Kidney (tissue), 22 donors: ENCODE measurements around the gene GRIN3A. TPM values are rescaled to one million over a fixed set of nuclear protein-coding genes. Genes with fewer than 3 reads are reported as not detected.

Experiments
- DNase-seq, 5 donors: peaks; one replicate each; pipeline ENCODE4 v3.0.0-alpha.2; 2013 to 2020
- FAIRE-seq: peaks from 2 replicates; lab custom pipeline; 2012; peaks lifted over from hg19 to GRCh38; lab: Jason Lieb, UNC
- H3K27ac ChIP-seq, 2 donors: one replicate each; pipeline ENCODE4 v1.7.0; 2013; ENCODE audit warnings: low read depth in 2 of 2, low read length in 2 of 2, inconsistent platforms in 1 of 2
- H3K27me3 ChIP-seq: one replicate; pipeline ENCODE4 v1.7.1; 2013; ENCODE audit warnings: low read length, inconsistent platforms; ENCODE audit not compliant: control insufficient read depth, insufficient read depth
- H3K36me3 ChIP-seq, 3 donors: one replicate each; pipeline versions ENCODE4 v1.7.0 to v1.7.1; 2013; ENCODE audit warnings: low read length in 3 of 3, control low read depth in 1 of 3, inconsistent platforms in 1 of 3; ENCODE audit not compliant: insufficient read depth in 3 of 3, control insufficient read depth in 2 of 3
- H3K4me1 ChIP-seq, 3 donors: one replicate each; pipeline versions ENCODE4 v1.7.0 to v1.7.1; 2013; ENCODE audit warnings: low read length in 3 of 3, inconsistent platforms in 1 of 3, low read depth in 1 of 3; ENCODE audit not compliant: control insufficient read depth in 2 of 3, insufficient read depth in 2 of 3
- H3K4me3 ChIP-seq, 3 donors: one replicate each; pipeline versions ENCODE4 v1.7.0 to v1.8.1; 2013; ENCODE audit warnings: low read length in 3 of 3, control low read depth in 1 of 3, inconsistent platforms in 1 of 3
- H3K9ac ChIP-seq, 3 donors: one replicate each; pipeline versions ENCODE4 v1.7.0 to v1.7.1; 2013; ENCODE audit warnings: low read length in 3 of 3, control low read depth in 1 of 3, inconsistent platforms in 1 of 3
- H3K9me3 ChIP-seq, 3 donors: one replicate each; pipeline versions ENCODE4 v1.7.0 to v1.7.1; 2013; ENCODE audit warnings: low read length in 3 of 3, control low read depth in 1 of 3, inconsistent platforms in 1 of 3; ENCODE audit not compliant: control insufficient read depth in 2 of 3, insufficient read depth in 1 of 3
- intact Hi-C: fragments of 100-400 bp; cut with DNase I; formaldehyde crosslinking; loops from one replicate; pipeline ENCODE4 v1.11.1; 2022
- long read RNA-seq, 10 donors: library from polyadenylated mRNA in 1 of 10; unstranded in 1 of 10; transcript quantifications; one replicate each; pipeline ENCODE4 v2.0.0 and lab custom pipeline, GENCODE V29; 2021 to 2026
- polyA plus RNA-seq: library from polyadenylated mRNA; stranded (reverse); fragments of 350-450 nt; fragmentation: Illumina TruSeq; extraction: RNeasy Lipid Tissue Mini Kit (QIAGEN cat#74804); gene quantifications from one replicate; pipeline ENCODE4 v1.2.3, GENCODE V29; 2014; ENCODE audit warnings: low read depth, low replicate concordance; ENCODE audit not compliant: insufficient read depth
- total RNA-seq: library from RNA; stranded (reverse); fragmentation: NEBNext Ultra II Directional; extraction: Animal tissue kit (Norgen Biotek cat#: 25700); gene quantifications from one replicate; pipeline ENCODE4 v1.2.1, GENCODE V29; 2021
- TF ChIP-seq, protein P1 (sequence below): IDR thresholded peaks from 3 replicates; pipeline ENCODE4 v1.5.1; 2012; ENCODE audit warnings: mild to moderate bottlenecking, moderate library complexity, borderline replicate concordance; ENCODE audit not compliant: insufficient read depth; ENCODE audit errors: extremely low read depth
- donor health status: control.
- donor health status: control.
- donor health status: control.
- donor health status: control.
- donor health status: control.
- donor health status: DM: yes; HTN: yes; CAD: no.
- donor health status: Normal renal cell carcinoma (clear cell type).

The GRIN3A gene
- total RNA-seq (0.03 TPM), polyA plus RNA-seq (0.06 TPM)
- long read RNA-seq, donor 1, result 0 reads
- long read RNA-seq, donor 2, result 0 reads
- long read RNA-seq, donor 3, result 0 reads
- long read RNA-seq, donor 4, result 0 reads
- long read RNA-seq, donor 5, result 0 reads
- long read RNA-seq, donor 6, result 0 reads
- long read RNA-seq, donor 7, result 0 reads
- long read RNA-seq, donor 8, result 0 reads
- long read RNA-seq, donor 9, result 0 reads
- long read RNA-seq, donor 10, full-length matches to known transcripts, result 1 of 1 reads
- long read RNA-seq, donor 10, partial matches to known transcripts, result 0 of 1 reads
- long read RNA-seq, donor 10, other reads (novel, unspliced or antisense), result 0 of 1 reads

GRCh38 chr9:101738566-101739183 is at the start of gene GRIN3A:
TSS of gene GRIN3A (minus strand) at chr9:101738647. CDS start at chr9:101737979, 668 bp downstream.
- FAIRE-seq (no peak), DNase-seq (peak in 4 of 5 donors; percentile 24 to 67 (median 44))
- Histone ChIP-seq H3K27me3 (peaks cover 5% of the 10 kb centered on the region), H3K9ac (no peak within 1 kb of the TSS), H3K4me1 (peaks cover 0 to 3% (median 0%) of the 10 kb centered on the region in 3 donors), H3K27ac (no peak within 1 kb of the TSS), H3K9me3 (no peaks in the 10 kb centered on the region), H3K36me3 (no peaks in the 10 kb centered on the region), H3K4me3 (peak within 1 kb of the TSS in 2 of 3 donors; percentile 12 to 43)
- TF ChIP-seq, protein P1, sequence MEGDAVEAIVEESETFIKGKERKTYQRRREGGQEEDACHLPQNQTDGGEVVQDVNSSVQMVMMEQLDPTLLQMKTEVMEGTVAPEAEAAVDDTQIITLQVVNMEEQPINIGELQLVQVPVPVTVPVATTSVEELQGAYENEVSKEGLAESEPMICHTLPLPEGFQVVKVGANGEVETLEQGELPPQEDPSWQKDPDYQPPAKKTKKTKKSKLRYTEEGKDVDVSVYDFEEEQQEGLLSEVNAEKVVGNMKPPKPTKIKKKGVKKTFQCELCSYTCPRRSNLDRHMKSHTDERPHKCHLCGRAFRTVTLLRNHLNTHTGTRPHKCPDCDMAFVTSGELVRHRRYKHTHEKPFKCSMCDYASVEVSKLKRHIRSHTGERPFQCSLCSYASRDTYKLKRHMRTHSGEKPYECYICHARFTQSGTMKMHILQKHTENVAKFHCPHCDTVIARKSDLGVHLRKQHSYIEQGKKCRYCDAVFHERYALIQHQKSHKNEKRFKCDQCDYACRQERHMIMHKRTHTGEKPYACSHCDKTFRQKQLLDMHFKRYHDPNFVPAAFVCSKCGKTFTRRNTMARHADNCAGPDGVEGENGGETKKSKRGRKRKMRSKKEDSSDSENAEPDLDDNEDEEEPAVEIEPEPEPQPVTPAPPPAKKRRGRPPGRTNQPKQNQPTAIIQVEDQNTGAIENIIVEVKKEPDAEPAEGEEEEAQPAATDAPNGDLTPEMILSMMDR, result peak; percentile 1
- intact Hi-C loops, result no loop called here

DNA sequence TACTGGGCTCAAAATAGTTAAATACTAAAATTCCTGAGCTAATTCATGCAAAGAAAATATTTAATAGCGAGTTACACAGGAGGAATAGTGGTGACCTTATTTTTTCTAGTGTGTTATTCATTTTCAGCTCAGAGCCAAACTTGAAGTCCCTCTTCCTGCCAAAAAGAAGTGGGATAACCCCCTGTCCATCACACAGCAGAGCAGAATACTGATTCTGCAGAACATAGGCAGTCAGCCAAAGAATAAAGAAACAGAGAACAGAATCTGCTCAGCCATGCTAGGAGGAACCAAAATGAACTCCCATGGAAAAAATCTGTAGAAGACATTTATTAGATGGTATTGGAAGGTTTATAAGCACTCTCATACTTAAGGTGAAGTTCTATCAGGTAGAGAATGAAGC is 49.4 kb upstream of the GRIN3A start:
- no peaks in the 10 kb centered on the region for H3K36me3 ChIP-seq
- intact Hi-C loops, result no loop called here
- H3K9me3 ChIP-seq, result no peaks in the 10 kb centered on the region
- no peaks in the 10 kb centered on the region for H3K4me1 ChIP-seq
- no peak overlapping the region for H3K9ac ChIP-seq
- DNase-seq (peak in 2 of 5 donors; percentile 1), FAIRE-seq (no peak)
- no peak overlapping the region for H3K4me3 ChIP-seq
- H3K27ac ChIP-seq, result no peak overlapping the region
- no peaks in the 10 kb centered on the region for H3K27me3 ChIP-seq
- TF ChIP-seq, protein P1, result no peak

GRCh38 chr9:101778332-101778731 is 39.9 kb upstream of the GRIN3A start:
- H3K36me3 ChIP-seq, result no peaks in the 10 kb centered on the region
- no peaks in the 10 kb centered on the region for H3K4me1 ChIP-seq
- H3K9ac ChIP-seq, result no peak overlapping the region
- TF ChIP-seq, protein P1, result no peak
- H3K9me3 ChIP-seq, result no peaks in the 10 kb centered on the region
- H3K27ac ChIP-seq, result no peak overlapping the region
- DNase-seq, result no peak
- intact Hi-C loops, result no loop called here
- no peaks in the 10 kb centered on the region for H3K27me3 ChIP-seq
- no peak for FAIRE-seq
- H3K4me3 ChIP-seq, result no peak overlapping the region
